GM23338 (cell line): ENCODE data around the gene FBXO41. TPM values are rescaled to one million over a fixed set of nuclear protein-coding genes. Genes with fewer than 3 reads are reported as not detected.

Experiments
- ATAC-seq: fragments of 200-7000 bp; cut with Tn5 transposase; 3 replicates; pipeline ENCODE4 v1.9.1; 2020
- DNase-seq: peaks from one replicate; pipeline ENCODE4 v3.0.0-alpha.2; 2015; ENCODE audit warnings: low spot score
- H2AFZ ChIP-seq: fragments of 200-600 bp; sonication (generic); 2 replicates; pipeline ENCODE4 v1.8.0; 2016; ENCODE audit warnings: antibody characterized with exemption, mild to moderate bottlenecking, moderate library complexity
- H3F3A ChIP-seq: fragments of 200-600 bp; sonication (generic); replicated peaks from 2 replicates; pipeline ENCODE4 v1.8.0; 2017; ENCODE audit warnings: antibody characterized with exemption, mixed run types, low read depth
- H3K27ac ChIP-seq: fragments of 200-600 bp; sonication (generic); 2 replicates; pipeline ENCODE4 v1.6.1; 2016; ENCODE audit warnings: low read depth
- H3K27me3 ChIP-seq: fragments of 200-600 bp; sonication (generic); 2 replicates; pipeline ENCODE4 v1.8.0; 2016; ENCODE audit warnings: mild to moderate bottlenecking, mixed run types, moderate library complexity; ENCODE audit not compliant: insufficient read depth
- H3K36me3 ChIP-seq: fragments of 200-600 bp; sonication (generic); 2 replicates; pipeline ENCODE4 v1.8.0; 2016; ENCODE audit warnings: mild to moderate bottlenecking; ENCODE audit not compliant: insufficient read depth
- H3K4me1 ChIP-seq: fragments of 200-600 bp; sonication (generic); 2 replicates; pipeline ENCODE4 v1.8.0; 2016; ENCODE audit warnings: mild to moderate bottlenecking, moderate library complexity; ENCODE audit not compliant: insufficient read depth
- H3K4me2 ChIP-seq: fragments of 200-600 bp; sonication (generic); 2 replicates; pipeline ENCODE4 v1.7.1; 2017; ENCODE audit warnings: mixed run types
- H3K4me3 ChIP-seq: fragments of 200-600 bp; sonication (generic); 2 replicates; pipeline ENCODE4 v1.6.1; 2016; ENCODE audit warnings: mixed run types
- H3K79me2 ChIP-seq: fragments of 200-600 bp; sonication (generic); replicated peaks from 2 replicates; pipeline ENCODE4 v1.8.0; 2017; ENCODE audit warnings: mild to moderate bottlenecking; ENCODE audit not compliant: insufficient read depth
- H3K9me2 ChIP-seq: fragments of 200-600 bp; sonication (generic); 2 replicates; pipeline ENCODE4 v1.8.0; 2017; ENCODE audit not compliant: insufficient read depth
- H4K20me1 ChIP-seq: fragments of 200-600 bp; sonication (generic); replicated peaks from 2 replicates; pipeline ENCODE4 v1.8.0; 2017; ENCODE audit warnings: mild to moderate bottlenecking; ENCODE audit not compliant: insufficient read depth
- H3K27ac Mint-ChIP-seq: 2 replicates; pipeline ENCODE4 v1.8.0; 2020; ENCODE audit warnings: inconsistent platforms, mild to moderate bottlenecking, moderate library complexity, mixed read lengths
- H3K27me3 Mint-ChIP-seq: 3 replicates; pipeline ENCODE4 v1.8.0; 2022; ENCODE audit warnings: low read depth, mild to moderate bottlenecking, moderate library complexity, mixed read lengths, inconsistent platforms; ENCODE audit not compliant: insufficient read depth, poor library complexity
- H3K36me3 Mint-ChIP-seq: 3 replicates; pipeline ENCODE4 v1.8.0; 2021; ENCODE audit warnings: low read depth, mild to moderate bottlenecking, inconsistent platforms, moderate library complexity, mixed read lengths
- H3K4me1 Mint-ChIP-seq: 3 replicates; pipeline ENCODE4 v1.8.0; 2020; ENCODE audit warnings: mild to moderate bottlenecking, inconsistent platforms, mixed read lengths
- H3K4me3 Mint-ChIP-seq: 3 replicates; pipeline ENCODE4 v1.8.0; 2021; ENCODE audit warnings: moderate library complexity, mild to moderate bottlenecking, inconsistent platforms, mixed read lengths
- H3K9me3 Mint-ChIP-seq: 3 replicates; pipeline ENCODE4 v1.8.0; 2020; ENCODE audit warnings: moderate library complexity, mild to moderate bottlenecking, inconsistent platforms, mixed read lengths
- ETS1 ChIP-seq: IDR thresholded peaks from 2 replicates; pipeline ENCODE4 v1.6.1; 2016; ENCODE audit warnings: antibody characterized with exemption
- JUNB ChIP-seq: IDR thresholded peaks from one replicate; pipeline ENCODE4 v1.6.1; 2016; ENCODE audit warnings: antibody characterized with exemption; ENCODE audit not compliant: unreplicated experiment
- STAT1 ChIP-seq: IDR thresholded peaks from one replicate; pipeline ENCODE4 v1.6.1; 2016; ENCODE audit warnings: antibody characterized with exemption; ENCODE audit not compliant: unreplicated experiment
- ZNF462 ChIP-seq: fragments of 250-450 bp; sonication (Bioruptor Pico); IDR thresholded peaks from 2 replicates; pipeline ENCODE4 v1.5.0; 2020; ENCODE audit warnings: mild to moderate bottlenecking, moderate library complexity
- polyA plus RNA-seq: library from polyadenylated mRNA; unstranded; fragments of >200 nt; fragmentation: Nextera tagmentation; extraction: Ambion mirVana; gene quantifications from 2 replicates; pipeline ENCODE4 v1.2.1, GENCODE V29; 2016
- total RNA-seq: library from RNA; depleted of rRNA; stranded (reverse); fragments of >200 nt; shearing (Covaris generic); gene quantifications from 2 replicates; pipeline ENCODE4 v1.2.3, GENCODE V29; 2014

Gene FBXO41
- total and polyA plus RNA-seq, 2 experiments from 2014 or later, result 3.5 to 13.8 TPM

DNA sequence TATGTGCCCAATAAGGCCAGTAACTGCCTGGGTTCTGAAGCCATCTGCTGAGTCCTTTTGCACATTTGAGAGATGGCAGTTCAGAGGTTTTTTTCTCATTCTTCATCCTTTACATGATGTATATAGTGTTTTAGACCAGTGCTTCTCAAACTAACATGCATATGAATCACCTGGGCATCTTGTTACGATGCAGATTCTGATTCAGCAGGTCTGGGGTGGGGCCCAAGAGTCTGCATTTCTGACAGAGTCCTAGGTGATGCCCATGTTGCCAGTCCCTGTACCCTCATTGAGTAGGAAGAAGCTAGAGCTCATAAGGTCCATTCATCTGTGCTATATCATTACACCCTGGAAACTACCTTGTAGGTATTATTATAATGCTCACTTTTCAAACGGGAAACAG is 66.5 kb downstream of the FBXO41 start (continued):
- no peak for TF ChIP-seq ZNF462
- TF ChIP-seq JUNB, result no peak
- TF ChIP-seq STAT1, result no peak

DNA sequence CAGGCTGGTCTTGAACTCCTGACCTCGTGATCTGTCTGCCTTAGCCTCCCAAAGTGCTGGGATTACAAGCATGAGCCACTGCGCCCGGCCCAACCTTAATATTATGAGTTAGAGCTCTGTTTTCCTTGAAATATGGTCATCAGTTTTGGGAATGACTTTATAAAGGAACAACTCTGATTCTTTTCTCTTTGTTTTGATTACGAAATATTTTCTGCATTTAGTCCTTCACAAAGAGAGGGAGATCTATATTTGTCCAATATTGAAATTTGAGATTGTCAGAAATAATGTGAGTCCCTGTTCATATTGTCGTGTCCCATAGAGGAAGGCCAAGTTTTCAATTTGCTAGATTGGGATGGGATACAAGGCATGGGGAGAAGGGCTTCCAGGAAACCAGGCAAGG is 67.1 kb downstream of the FBXO41 start:
- no peak overlapping the region for H2AFZ ChIP-seq
- peaks cover 3% of the 10 kb centered on the region for H3K27me3 Mint-ChIP-seq
- H3K27ac Mint-ChIP-seq, result no peak overlapping the region
- no peak for ATAC-seq
- H3K36me3 Mint-ChIP-seq, result peaks cover 17% of the 10 kb centered on the region
- peaks cover 19% of the 10 kb centered on the region for H4K20me1 ChIP-seq
- peaks cover 8% of the 10 kb centered on the region for H3K4me1 ChIP-seq
- DNase-seq, result no peak
- no peak overlapping the region for H3K4me2 ChIP-seq
- H3K27ac ChIP-seq, result no peak overlapping the region
- H3K79me2 ChIP-seq, result peaks cover 40% of the 10 kb centered on the region
- H3F3A ChIP-seq, result no peaks in the 10 kb centered on the region
- no peak for TF ChIP-seq STAT1
- TF ChIP-seq ETS1, result no peak
- TF ChIP-seq ZNF462, result no peak
- no peak for TF ChIP-seq JUNB
- no peak overlapping the region for H3K4me3 Mint-ChIP-seq
- no peaks in the 10 kb centered on the region for H3K27me3 ChIP-seq
- no peaks in the 10 kb centered on the region for H3K9me2 ChIP-seq
- no peak overlapping the region for H3K4me3 ChIP-seq
- H3K4me1 Mint-ChIP-seq, result peaks cover 26% of the 10 kb centered on the region
- H3K36me3 ChIP-seq, result peaks cover 14% of the 10 kb centered on the region; the same call in 1 of the 2 replicates
- H3K9me3 Mint-ChIP-seq, result no peaks in the 10 kb centered on the region
